ENCODE measurements around the gene MED9. TPM values are rescaled to one million over a fixed set of nuclear protein-coding genes. Genes with fewer than 3 reads are reported as not detected.
A peak's percentile ranks its signal among the peaks of the same experiment; 100 is the strongest.

Gene MED9
- total RNA-seq, 1 experiment from 2014 or later, result 8.1 TPM

GRCh38 chr17:17433000-17433703 lies 43.6 kb upstream of the MED9 start:
- Mint-ChIP-seq H3K9me3 (ENCODE audit: unreplicated experiment) (peaks cover 6% of the 10 kb centered on the region), H3K4me1 (ENCODE audit: insufficient read depth, unreplicated experiment) (no peaks in the 10 kb centered on the region), H3K27ac (ENCODE audit: low read depth, unreplicated experiment) (no peak overlapping the region), H3K27me3 (ENCODE audit: insufficient read depth, unreplicated experiment) (peaks cover 58% of the 10 kb centered on the region), H3K4me3 (ENCODE audit: unreplicated experiment) (no peak overlapping the region), H3K36me3 (ENCODE audit: insufficient read depth, unreplicated experiment) (no peaks in the 10 kb centered on the region)
- intact Hi-C loops (cut with micrococcal nuclease), result no loop called here
- CTCF ChIA-PET, result interaction anchor here (0.6 kb wide), 1 partner anchor 101 kb away, joined by 3 read pairs; no protein-coding TSS in a partner anchor
- peak; percentile 65 for DNase-seq (ENCODE audit: unreplicated experiment)
- POLR2A ChIA-PET, result no interaction called here
- no TSS peak for BruUV-seq (replicated peaks)
- no peak for TF ChIP-seq CTCF (IDR thresholded peaks at IDR 0.05; ENCODE audit: unreplicated experiment)

- ChIA-PET CTCF (interaction anchor here (0.6 kb wide), 1 partner anchor 17 kb away, joined by 3 read pairs; no protein-coding TSS in a partner anchor), POLR2A (no interaction called here)
- Mint-ChIP-seq H3K4me1 (ENCODE audit: insufficient read depth, unreplicated experiment) (no peaks in the 10 kb centered on the region), H3K27me3 (ENCODE audit: insufficient read depth, unreplicated experiment) (peaks cover 45% of the 10 kb centered on the region), H3K36me3 (ENCODE audit: insufficient read depth, unreplicated experiment) (no peaks in the 10 kb centered on the region), H3K9me3 (ENCODE audit: unreplicated experiment) (peaks cover 6% of the 10 kb centered on the region), H3K27ac (ENCODE audit: low read depth, unreplicated experiment) (no peak overlapping the region), H3K4me3 (ENCODE audit: unreplicated experiment) (no peak overlapping the region)
- intact Hi-C loops (cut with micrococcal nuclease), result no loop called here
- no peak for TF ChIP-seq CTCF (IDR thresholded peaks at IDR 0.05; ENCODE audit: unreplicated experiment)
- DNase-seq (ENCODE audit: unreplicated experiment), result no peak
- no TSS peak for BruUV-seq (replicated peaks)
Measured at GRCh38 chr17:17434477-17434876, 42.3 kb upstream of the MED9 start.

GRCh38 chr17:17435323-17435722 lies 41.5 kb upstream of the MED9 start:
- intact Hi-C loops (cut with micrococcal nuclease), result no loop called here

GRCh38 chr17:17437461-17437860 lies 39.3 kb upstream of the MED9 start:
- Mint-ChIP-seq H3K36me3 (ENCODE audit: insufficient read depth, unreplicated experiment) (no peaks in the 10 kb centered on the region), H3K27me3 (ENCODE audit: insufficient read depth, unreplicated experiment) (peaks cover 25% of the 10 kb centered on the region), H3K4me3 (ENCODE audit: unreplicated experiment) (no peak overlapping the region), H3K9me3 (ENCODE audit: unreplicated experiment) (peaks cover 6% of the 10 kb centered on the region), H3K4me1 (ENCODE audit: insufficient read depth, unreplicated experiment) (no peaks in the 10 kb centered on the region), H3K27ac (ENCODE audit: low read depth, unreplicated experiment) (no peak overlapping the region)
- intact Hi-C loops (cut with micrococcal nuclease), result no loop called here
- ChIA-PET POLR2A (no interaction called here), CTCF (no interaction called here)
- no peak for DNase-seq (ENCODE audit: unreplicated experiment)
- no TSS peak for BruUV-seq (replicated peaks)
- no peak for TF ChIP-seq CTCF (IDR thresholded peaks at IDR 0.05; ENCODE audit: unreplicated experiment)

More at GRCh38 chr17:17435323-17435722, 41.5 kb upstream of the MED9 start:
- ChIA-PET POLR2A (no interaction called here), CTCF (interaction anchor here (0.6 kb wide), 1 partner anchor 1231 kb away, joined by 3 read pairs; no protein-coding TSS in a partner anchor)
- no peak for TF ChIP-seq CTCF (IDR thresholded peaks at IDR 0.05; ENCODE audit: unreplicated experiment)
- DNase-seq (ENCODE audit: unreplicated experiment), result peak; percentile 55
- peaks cover 37% of the 10 kb centered on the region for H3K27me3 Mint-ChIP-seq (ENCODE audit: insufficient read depth, unreplicated experiment)
- H3K4me3 Mint-ChIP-seq (ENCODE audit: unreplicated experiment), result no peak overlapping the region
- BruUV-seq (replicated peaks), result no TSS peak
- H3K36me3 Mint-ChIP-seq (ENCODE audit: insufficient read depth, unreplicated experiment), result no peaks in the 10 kb centered on the region
- no peaks in the 10 kb centered on the region for H3K4me1 Mint-ChIP-seq (ENCODE audit: insufficient read depth, unreplicated experiment)
- peaks cover 6% of the 10 kb centered on the region for H3K9me3 Mint-ChIP-seq (ENCODE audit: unreplicated experiment)
- H3K27ac Mint-ChIP-seq (ENCODE audit: low read depth, unreplicated experiment), result no peak overlapping the region
